ENCODE results near the gene ARMC7. TPM values are rescaled to one million over a fixed set of nuclear protein-coding genes. Genes with fewer than 3 reads are reported as not detected.

The ARMC7 gene
- total RNA-seq, result 4.1 and 4.6 TPM in 2 replicates

GRCh38 chr17:75109407-75110233, at the start of gene ARMC7:
ARMC7 (plus strand) TSS chr17:75109969; CDS start chr17:75110289, 320 bp downstream.

GRCh38 chr17:75087558-75088453, 22.0 kb upstream of the ARMC7 start, which contains the start of gene SLC16A5:
SLC16A5 (plus strand) TSS chr17:75087954; CDS start chr17:75093637, 5,683 bp downstream.

GRCh38 chr17:75131278-75132017, 21.7 kb downstream of the ARMC7 start, which contains the start of gene NT5C:
NT5C (minus strand) TSS chr17:75131742; CDS start chr17:75131707, 35 bp downstream.

GRCh38 chr17:75154195-75155106, 44.7 kb downstream of the ARMC7 start, which contains the start of gene JPT1:
JPT1 (minus strand) TSS chr17:75154512; CDS start chr17:75154397, 115 bp downstream.

Small RNA genes within 50 kb of the gene (small RNA-seq; reads per million reads assigned to genes)
- gene AC111186.1 (not detected), gene RF00019 (not detected)

Other genes with a start within 250 kb of the ARMC7 start
- gene FDXR, start 237.0 kb upstream of the ARMC7 start, total RNA-seq, result 40.4 and 43.8 TPM in 2 replicates
- not detected in 2 replicates for gene FADS6, start 216.3 kb upstream of the ARMC7 start, total RNA-seq
- gene USH1G, start 186.7 kb upstream of the ARMC7 start, total RNA-seq, result not detected in 2 replicates
- gene OTOP2, start 185.7 kb upstream of the ARMC7 start, total RNA-seq, result not detected in 2 replicates
- gene OTOP3, start 174.1 kb upstream of the ARMC7 start, total RNA-seq, result not detected in 2 replicates
- 38.4 and 39.8 TPM in 2 replicates for gene HID1, start 137.2 kb upstream of the ARMC7 start, total RNA-seq
- 26.1 and 27.1 TPM in 2 replicates for gene CDR2L, start 122.3 kb upstream of the ARMC7 start, total RNA-seq
- 27.8 and 36.3 TPM in 2 replicates for gene MRPL58, start 97.3 kb upstream of the ARMC7 start, total RNA-seq
- gene ATP5PD, start 63.0 kb upstream of the ARMC7 start, total RNA-seq, result 221 and 231 TPM in 2 replicates
- 17.3 and 19.7 TPM in 2 replicates for gene KCTD2, start 62.7 kb upstream of the ARMC7 start, total RNA-seq
- gene SLC16A5, start 22.0 kb upstream of the ARMC7 start, total RNA-seq, result 12.0 and 23.8 TPM in 2 replicates
- 31.2 and 38.9 TPM in 2 replicates for gene NT5C, start 21.8 kb downstream of the ARMC7 start, total RNA-seq
- gene JPT1, start 44.5 kb downstream of the ARMC7 start, total RNA-seq, result 264 and 322 TPM in 2 replicates
- 96.8 and 106 TPM in 2 replicates for gene SUMO2, start 73.0 kb downstream of the ARMC7 start, total RNA-seq
- 39.8 and 59.0 TPM in 2 replicates for gene NUP85, start 95.7 kb downstream of the ARMC7 start, total RNA-seq
- 18.6 and 20.5 TPM in 2 replicates for gene GGA3, start 151.6 kb downstream of the ARMC7 start, total RNA-seq
- gene MRPS7, start 151.9 kb downstream of the ARMC7 start, total RNA-seq, result 75.5 and 79.7 TPM in 2 replicates
- 11.6 and 13.7 TPM in 2 replicates for gene MIF4GD, start 161.3 kb downstream of the ARMC7 start, total RNA-seq
- 10.1 and 13.5 TPM in 2 replicates for gene SLC25A19, start 179.5 kb downstream of the ARMC7 start, total RNA-seq

Measured in vein endothelial cell (primary cell).